HL-60 (cell line): ENCODE results near the gene SCN1B.

Source experiments
- DNase-seq, 2 experiments: peaks; one replicate each; pipeline ENCODE4 v3.0.0-alpha.2; 2010 to 2020; ENCODE audit warnings: low read depth in 1 of 2, low spot score in 1 of 2
- H3K27ac ChIP-seq: fragments of 250-450 bp; sonication (Bioruptor Pico); replicated peaks from 2 replicates; pipeline ENCODE4 v1.5.1; 2020; ENCODE audit warnings: mild to moderate bottlenecking, moderate library complexity
- H3K27me3 ChIP-seq: fragments of 250-450 bp; sonication (Bioruptor Pico); 2 replicates; pipeline ENCODE4 v1.5.1; 2021; ENCODE audit warnings: mild to moderate bottlenecking, moderate library complexity; ENCODE audit not compliant: insufficient read depth, poor library complexity, severe bottlenecking
- H3K4me3 ChIP-seq: replicated peaks from 2 replicates; pipeline ENCODE4 v1.5.1; 2011; ENCODE audit warnings: mild to moderate bottlenecking, control low read depth, low read length; ENCODE audit not compliant: insufficient read depth
- CTCF ChIP-seq: IDR thresholded peaks from one replicate; pipeline ENCODE4 v1.5.1; 2011; ENCODE audit warnings: low read length, control low read depth, inconsistent platforms; ENCODE audit not compliant: insufficient read depth
- GABPA ChIP-seq: IDR thresholded peaks from 2 replicates; pipeline ENCODE4 v1.6.1; 2012; ENCODE audit warnings: low read depth
- POLR2AphosphoS5 ChIP-seq: IDR thresholded peaks from 2 replicates; pipeline ENCODE4 v1.6.1; 2012; ENCODE audit warnings: low read depth
- REST ChIP-seq: IDR thresholded peaks from 2 replicates; pipeline ENCODE4 v1.6.1; 2012; ENCODE audit warnings: low read depth; ENCODE audit not compliant: insufficient replicate concordance
- SPI1 ChIP-seq: IDR thresholded peaks from 2 replicates; pipeline ENCODE4 v1.6.1; 2012; ENCODE audit warnings: low read depth, mild to moderate bottlenecking, borderline replicate concordance

The SCN1B gene

GRCh38 chr19:35000338-35000646 lies 30.0 kb upstream of the SCN1B start:
- Histone ChIP-seq H3K27me3 (no peaks in the 10 kb centered on the region), H3K27ac (peak overlapping the region; percentile 86)

GRCh38 chr19:35000647-35001501 lies 29.4 kb upstream of the SCN1B start:
- H3K27me3 ChIP-seq, result no peaks in the 10 kb centered on the region
- TF ChIP-seq CTCF, result no peak
- no peak for TF ChIP-seq SPI1
- TF ChIP-seq POLR2AphosphoS5, result peak; percentile 49; the same call in 1 of the 2 replicates
- peak; percentile 12 for TF ChIP-seq REST
- no peak for TF ChIP-seq GABPA
- DNase-seq, result peak; percentile 54 to 60
- peak overlapping the region; percentile 88 for H3K4me3 ChIP-seq
- peak overlapping the region; percentile 86 for H3K27ac ChIP-seq

More at GRCh38 chr19:35000338-35000646, 30.0 kb upstream of the SCN1B start:
- TF ChIP-seq POLR2AphosphoS5 (no peak), GABPA (no peak), SPI1 (no peak), REST (no peak), CTCF (no peak)
- peak in 1 of 2 experiments; percentile 69 for DNase-seq
- peak overlapping the region; percentile 88 for H3K4me3 ChIP-seq

- H3K27ac ChIP-seq, result peak overlapping the region; percentile 24; the same call in 1 of the 2 replicates
- no peaks in the 10 kb centered on the region for H3K27me3 ChIP-seq
- no peak overlapping the region for H3K4me3 ChIP-seq
- TF ChIP-seq POLR2AphosphoS5, result no peak
- no peak for TF ChIP-seq REST
- TF ChIP-seq CTCF, result no peak
- TF ChIP-seq SPI1, result no peak
- TF ChIP-seq GABPA, result no peak
- no peak for DNase-seq
These were observed 28.2 kb upstream of the SCN1B start for GRCh38 chr19:35002037-35002535.
